Esophagus muscularis mucosa (tissue), 4 donors: ENCODE results near the gene OSBPL9.

Experiments
- EP300 ChIP-seq: sonication (generic); formaldehyde crosslinking; IDR thresholded peaks from one replicate; pipeline ENCODE4 v1.6.1; 2017; ENCODE audit warnings: antibody characterized with exemption
- POLR2A ChIP-seq: fragments of 450-650 bp; IDR thresholded peaks from one replicate; pipeline ENCODE4 v1.6.1; 2017; ENCODE audit warnings: antibody characterized with exemption, moderate library complexity, mild to moderate bottlenecking, low read depth
- POLR2AphosphoS5 ChIP-seq, 2 donors: sonication (generic); formaldehyde crosslinking; IDR thresholded peaks; one replicate each; pipeline ENCODE4 v1.6.1; 2017; ENCODE audit warnings: antibody characterized with exemption in 2 of 2
- TF ChIP-seq, protein P1 (sequence below), 3 experiments: fragments of 200-600 bp in 2 of 3; fragments of 450-650 bp in 1 of 3; sonication (generic) in 2 of 3; IDR thresholded peaks; one replicate each; pipeline ENCODE4 v1.5.1; 2017 to 2019; ENCODE audit warnings: antibody characterized with exemption in 3 of 3, mild to moderate bottlenecking in 2 of 3, moderate library complexity in 1 of 3

DNA sequence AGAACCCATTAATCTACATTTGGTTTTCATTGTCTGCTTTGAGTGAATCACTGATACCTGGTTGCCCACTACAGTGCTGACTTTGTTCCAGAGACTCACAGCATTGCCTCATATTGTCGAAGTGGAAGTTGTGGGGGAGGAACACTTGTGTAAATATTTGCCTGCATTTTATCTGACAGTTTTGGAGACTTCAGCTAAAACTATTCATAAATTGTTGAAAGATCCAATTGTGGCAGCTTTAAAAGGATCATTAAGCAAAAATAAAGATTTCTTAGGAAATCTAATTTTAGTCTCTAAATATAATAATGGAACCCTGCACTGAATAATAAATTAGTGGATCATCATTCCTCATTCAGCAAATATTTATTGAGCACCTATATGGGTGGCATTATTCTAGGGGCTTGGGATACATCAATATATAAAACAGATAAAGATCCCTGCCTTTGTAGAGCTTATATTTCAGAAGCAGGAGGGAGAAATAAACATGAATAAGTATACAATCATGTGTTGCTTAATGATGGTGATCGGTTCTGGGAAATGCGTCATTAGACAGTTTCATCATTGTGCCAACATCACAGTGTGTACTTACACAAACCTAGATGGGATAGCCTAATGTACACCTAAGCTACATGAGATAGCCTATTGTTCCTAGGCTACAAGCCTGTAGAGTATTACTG is 73.5 kb downstream of the OSBPL9 start:
- TF ChIP-seq POLR2A (no peak), POLR2AphosphoS5 (IDR thresholded peaks at IDR 0.05) (no peak), EP300 (no peak)
- TF ChIP-seq, protein P1, sequence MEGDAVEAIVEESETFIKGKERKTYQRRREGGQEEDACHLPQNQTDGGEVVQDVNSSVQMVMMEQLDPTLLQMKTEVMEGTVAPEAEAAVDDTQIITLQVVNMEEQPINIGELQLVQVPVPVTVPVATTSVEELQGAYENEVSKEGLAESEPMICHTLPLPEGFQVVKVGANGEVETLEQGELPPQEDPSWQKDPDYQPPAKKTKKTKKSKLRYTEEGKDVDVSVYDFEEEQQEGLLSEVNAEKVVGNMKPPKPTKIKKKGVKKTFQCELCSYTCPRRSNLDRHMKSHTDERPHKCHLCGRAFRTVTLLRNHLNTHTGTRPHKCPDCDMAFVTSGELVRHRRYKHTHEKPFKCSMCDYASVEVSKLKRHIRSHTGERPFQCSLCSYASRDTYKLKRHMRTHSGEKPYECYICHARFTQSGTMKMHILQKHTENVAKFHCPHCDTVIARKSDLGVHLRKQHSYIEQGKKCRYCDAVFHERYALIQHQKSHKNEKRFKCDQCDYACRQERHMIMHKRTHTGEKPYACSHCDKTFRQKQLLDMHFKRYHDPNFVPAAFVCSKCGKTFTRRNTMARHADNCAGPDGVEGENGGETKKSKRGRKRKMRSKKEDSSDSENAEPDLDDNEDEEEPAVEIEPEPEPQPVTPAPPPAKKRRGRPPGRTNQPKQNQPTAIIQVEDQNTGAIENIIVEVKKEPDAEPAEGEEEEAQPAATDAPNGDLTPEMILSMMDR (IDR thresholded peaks at IDR 0.05) = no peak
